Right renal pelvis (tissue), 4 donors: ENCODE measurements around the gene LPCAT3. TPM values are rescaled to one million over a fixed set of nuclear protein-coding genes. Genes with fewer than 3 reads are reported as not detected.
"Not testable (repeated sequence)": the region's sequence is repeated elsewhere in the genome, so short reads cannot be mapped to it uniquely, and the experiment has no call there.

Source experiments
- DNase-seq, 4 donors: peaks; one replicate each; pipeline ENCODE4 v3.0.0-alpha.2; 2013; ENCODE audit warnings: low read depth in 4 of 4, low spot score in 3 of 4, missing footprints in 1 of 4
- polyA plus RNA-seq, 4 donors: library from polyadenylated mRNA; unstranded; fragments of 120-200 nt; gene quantifications; one replicate each; pipeline ENCODE4 v1.2.1, GENCODE V29; 2013; ENCODE audit not compliant: insufficient read length in 4 of 4

The LPCAT3 gene
- 10 to 100 TPM; 57.4 to 71.3 (median 66.8) TPM for polyA plus RNA-seq

- DNase-seq = peak; percentile 91 to 94 (median 94)
These were observed at the start of gene LPCAT3 for GRCh38 chr12:7018350-7019042. LPCAT3 (minus strand) TSS chr12:7018476; CDS start chr12:7018424, 52 bp downstream.

DNA sequence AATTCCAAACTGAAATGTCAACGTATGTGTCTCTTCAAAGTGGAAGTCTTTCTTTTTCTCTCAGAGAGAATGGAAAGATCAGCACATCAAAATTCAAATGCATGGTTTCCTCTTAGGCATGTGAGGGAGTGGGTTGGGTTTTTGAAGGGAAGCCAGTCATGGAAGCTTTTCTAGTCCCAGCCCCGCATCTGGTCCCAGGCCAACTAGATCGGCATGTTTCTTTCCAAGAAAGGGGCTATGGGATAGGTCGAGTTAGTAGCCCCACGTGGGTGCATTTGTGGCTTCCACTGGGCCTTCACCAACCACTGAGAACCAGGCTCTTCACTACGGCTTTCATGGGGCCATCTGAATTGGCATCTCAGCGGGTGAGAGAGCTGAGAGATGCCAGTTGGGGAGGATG, 48.8 kb upstream of the LPCAT3 start:
- no peak for DNase-seq

DNA sequence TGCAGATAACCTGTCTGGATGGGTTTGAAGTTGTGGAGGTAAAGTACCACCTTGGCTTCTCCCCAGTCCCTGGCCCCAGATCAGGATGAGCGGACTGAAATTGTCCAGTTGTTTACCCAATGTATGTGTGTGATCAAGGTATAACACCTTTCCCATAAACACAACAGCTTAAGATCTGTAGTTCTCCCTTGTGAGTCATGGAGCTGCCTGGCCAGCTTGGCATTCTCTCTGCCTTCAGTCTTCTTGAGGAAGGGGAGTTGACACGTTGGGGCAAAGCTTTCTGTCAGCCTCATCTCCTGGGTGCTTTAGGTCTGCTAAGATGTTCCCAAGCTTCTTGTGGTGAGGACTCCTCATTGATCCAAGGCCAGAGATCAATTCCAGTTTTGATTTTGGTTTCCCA, 48.3 kb upstream of the LPCAT3 start:
- DNase-seq = no peak

GRCh38 chr12:7065073-7065623, 46.9 kb upstream of the LPCAT3 start:
- no peak for DNase-seq

DNA sequence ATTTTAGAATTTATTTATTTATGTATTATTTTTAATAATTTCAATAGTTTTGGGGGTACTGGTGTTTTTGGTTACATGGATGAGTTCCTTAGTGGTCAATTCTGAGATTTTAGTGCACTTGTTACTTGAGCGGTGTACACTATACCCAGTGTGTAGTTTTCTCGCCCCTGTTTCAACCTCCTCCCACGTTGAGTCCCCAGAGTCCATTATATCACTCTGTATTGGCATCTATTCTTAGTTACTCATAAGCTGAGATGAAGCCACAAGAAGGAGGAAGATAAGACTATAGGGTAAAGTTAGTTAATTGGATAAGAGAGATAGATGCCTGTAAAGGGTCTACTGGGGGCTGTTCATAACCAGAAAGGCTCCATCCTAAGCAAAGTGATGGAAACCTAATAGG, 46.2 kb upstream of the LPCAT3 start:
- DNase-seq = no peak

GRCh38 chr12:7061596-7061995, 43.3 kb upstream of the LPCAT3 start:
- no peak for DNase-seq

DNA sequence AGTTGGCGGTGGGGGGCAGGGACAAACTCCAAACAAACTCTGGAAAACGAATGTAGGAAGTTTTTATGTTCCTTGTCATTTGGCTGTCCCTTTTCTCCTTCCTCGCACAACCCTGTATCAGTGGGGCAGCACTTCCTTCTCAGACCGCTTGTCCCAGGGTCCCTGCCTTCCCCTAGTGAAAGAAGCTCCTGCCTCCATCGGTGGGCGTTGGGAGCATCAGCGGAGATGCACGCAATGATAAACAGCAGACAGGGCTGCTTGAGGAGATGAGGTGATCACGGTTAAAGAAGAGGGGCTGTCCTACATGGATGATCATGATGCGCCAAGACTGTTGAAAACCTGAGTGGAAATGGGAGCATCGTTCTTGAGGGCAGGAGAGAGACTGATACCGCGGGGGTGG, 42.9 kb upstream of the LPCAT3 start:
- DNase-seq = peak in 1 of 4 donors; percentile 3

- peak; percentile 63 to 80 (median 80) for DNase-seq
These were observed 42.2 kb upstream of the LPCAT3 start, which contains the start of gene C1S for GRCh38 chr12:7060353-7060954. C1S (plus strand) TSS chr12:7060718; CDS start chr12:7061913, 1,195 bp downstream.

DNA sequence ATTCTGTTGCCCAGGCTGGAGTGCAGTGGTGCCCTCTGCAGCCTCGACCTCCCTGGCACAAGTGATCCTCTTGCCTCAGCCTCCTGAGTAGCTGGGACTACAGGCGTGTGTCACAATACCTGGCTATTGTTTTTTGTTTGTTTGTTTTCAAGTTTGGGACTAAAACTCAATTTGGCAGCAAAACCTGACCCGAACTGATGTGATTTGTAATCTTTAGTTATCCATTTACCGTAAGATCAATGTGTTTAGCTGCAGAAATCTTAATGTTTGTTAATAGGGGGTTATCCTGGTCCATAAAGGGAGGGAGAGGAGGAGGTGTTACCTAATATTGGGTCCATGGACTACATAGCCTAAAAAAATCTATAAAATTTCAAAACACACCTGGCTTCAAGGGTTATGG, 41.5 kb upstream of the LPCAT3 start:
- DNase-seq = no peak

DNA sequence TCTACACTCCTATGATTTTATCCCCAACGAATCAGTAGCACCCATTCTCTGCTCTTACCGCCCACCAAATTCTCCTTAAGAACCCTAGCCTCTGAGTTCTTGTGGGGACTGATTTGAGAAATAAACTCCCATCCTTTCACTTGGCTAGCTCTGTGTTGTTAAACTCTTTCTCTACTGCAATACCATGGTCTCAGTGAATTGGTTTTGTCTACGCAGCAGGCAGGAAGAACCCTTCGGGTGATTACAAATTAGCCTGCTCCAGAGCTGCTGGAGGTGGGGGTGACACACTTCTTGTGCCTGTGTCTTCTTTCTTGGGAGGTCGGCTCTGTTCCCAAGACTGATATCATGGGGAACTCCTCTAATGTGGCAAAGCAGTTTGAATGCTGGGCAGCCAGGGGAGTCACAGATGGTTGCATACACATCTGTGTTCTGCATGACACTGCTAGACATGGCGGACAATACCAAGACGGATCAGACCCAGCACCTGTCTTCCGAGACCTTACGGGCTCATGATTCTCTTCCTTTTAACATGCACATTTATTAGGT, 40.6 kb upstream of the LPCAT3 start:
- no peak for DNase-seq

GRCh38 chr12:7058163-7058845, 40.0 kb upstream of the LPCAT3 start:
- DNase-seq = no peak

- DNase-seq = not testable (repeated sequence)
These were observed 37.5 kb upstream of the LPCAT3 start for GRCh38 chr12:7055736-7056135.

DNA sequence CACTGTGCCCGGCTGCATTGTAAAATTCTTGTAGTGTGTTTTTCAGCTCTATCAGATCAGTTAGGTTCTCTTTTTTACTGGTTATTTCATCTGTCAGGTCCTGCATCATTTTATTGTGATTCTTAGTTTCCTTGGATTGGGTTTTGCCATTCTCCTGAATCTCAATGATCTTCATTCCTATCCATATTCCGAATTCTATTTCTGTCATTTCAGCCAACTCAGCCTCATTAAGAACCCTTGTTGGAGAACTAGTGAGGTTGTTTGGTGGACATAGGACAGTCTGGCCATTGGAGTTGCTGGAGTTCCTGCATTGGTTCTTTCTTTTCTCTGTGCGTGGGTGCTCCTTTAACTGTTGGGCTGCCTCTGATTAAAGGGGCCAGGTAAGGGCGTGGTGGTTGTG, 36.6 kb upstream of the LPCAT3 start:
- no peak for DNase-seq

- not testable (repeated sequence) for DNase-seq
These were observed 31.7 kb upstream of the LPCAT3 start for GRCh38 chr12:7049973-7050372.

DNA sequence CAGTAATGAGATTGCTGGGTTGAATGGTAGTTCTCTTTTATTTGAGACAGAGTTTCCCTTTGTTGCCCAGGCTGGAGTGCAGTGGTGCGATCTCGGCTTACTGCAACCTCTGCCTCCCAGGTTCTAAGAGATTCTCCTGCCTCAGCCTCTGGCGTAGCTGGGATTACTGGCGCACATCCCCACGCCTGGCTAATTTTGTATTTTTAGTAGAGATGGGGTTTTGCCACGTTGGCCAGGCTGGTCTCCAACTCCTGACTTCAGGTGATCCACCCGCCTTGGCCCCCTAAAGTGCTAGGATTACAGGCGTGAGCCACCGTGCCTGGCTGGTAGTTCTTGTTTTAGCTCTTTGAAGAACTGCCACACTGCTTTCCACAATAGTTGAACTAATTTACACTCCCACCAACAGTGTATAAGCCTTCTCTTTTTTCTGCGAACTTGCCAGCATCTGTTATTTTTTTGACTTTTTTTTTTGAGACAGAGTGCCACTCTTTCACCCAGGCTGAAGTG, 31.2 kb upstream of the LPCAT3 start:
- DNase-seq = not testable (repeated sequence)

GRCh38 chr12:7047306-7047705, 29.0 kb upstream of the LPCAT3 start:
- no peak for DNase-seq

DNA sequence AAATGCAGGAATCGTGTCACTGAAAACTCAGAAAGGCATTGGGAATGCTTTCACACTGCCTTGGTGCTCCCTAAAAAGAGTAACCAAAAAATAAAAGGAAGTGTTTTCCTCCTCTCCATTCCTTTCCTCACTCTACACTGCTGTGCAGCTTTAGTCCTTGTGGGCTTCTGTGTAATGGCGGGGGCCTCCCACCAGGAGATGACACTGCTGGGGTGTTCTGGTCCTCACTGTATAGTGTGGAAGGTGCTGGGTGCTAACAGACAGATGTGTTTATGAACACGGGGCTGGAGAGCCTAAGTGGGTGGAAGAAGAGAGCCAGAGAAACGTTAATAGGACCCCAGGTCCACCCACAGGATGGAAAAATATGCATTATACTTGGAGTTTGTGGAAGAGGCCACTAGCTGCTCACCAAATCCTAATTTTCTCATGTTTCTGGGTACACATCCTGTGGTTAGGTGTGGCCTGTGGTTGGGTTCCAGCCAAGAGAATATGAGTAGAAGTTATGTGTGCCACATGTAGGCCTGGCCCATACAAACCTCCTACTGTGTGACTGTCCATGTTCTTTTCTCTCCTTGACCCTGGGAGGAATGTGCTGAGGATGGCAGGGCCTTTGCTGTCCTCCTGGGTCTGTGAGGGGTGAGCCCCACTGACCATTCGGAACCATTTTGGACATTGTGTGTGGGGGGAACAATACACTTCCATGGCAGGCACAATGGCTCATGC, 28.3 kb upstream of the LPCAT3 start:
- no peak for DNase-seq

DNA sequence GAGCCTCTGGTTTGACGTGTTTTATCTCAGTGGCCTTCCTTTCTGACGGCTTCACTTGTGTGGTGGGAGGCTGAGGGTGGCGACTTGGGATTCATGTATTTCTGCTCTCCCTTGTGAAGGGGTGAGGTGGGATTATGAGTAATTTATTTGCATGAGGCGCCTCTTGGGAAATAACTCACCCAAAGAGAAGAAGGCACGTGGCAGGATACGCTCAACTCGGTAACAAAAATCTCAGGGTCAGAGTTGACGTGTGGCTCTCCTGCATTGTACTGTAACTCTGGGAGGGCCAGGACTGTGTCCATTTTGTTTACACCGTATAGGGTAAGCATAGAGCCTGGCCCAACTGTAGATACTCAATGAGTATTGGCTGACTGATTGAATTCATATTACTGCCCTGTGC, 27.6 kb upstream of the LPCAT3 start:
- DNase-seq = no peak

DNA sequence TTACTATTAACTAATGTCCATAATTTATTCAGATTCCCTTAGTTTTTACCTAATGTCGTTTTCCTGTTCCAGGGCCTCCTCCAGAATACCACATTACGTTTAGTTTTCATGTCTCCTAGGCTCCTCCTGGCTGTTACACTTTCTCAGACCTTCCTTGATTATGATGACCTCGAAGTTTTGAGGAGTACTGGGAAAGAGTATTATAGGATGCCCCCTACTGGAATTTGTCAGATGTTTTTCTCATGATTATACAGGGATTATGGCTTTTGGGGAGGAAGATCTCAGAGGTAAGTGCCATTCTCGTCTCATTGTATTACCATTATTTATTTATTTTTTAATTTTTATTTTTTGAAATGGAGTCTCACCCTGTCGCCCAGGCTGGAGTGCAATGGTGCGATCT, 24.6 kb upstream of the LPCAT3 start:
- no peak for DNase-seq

GRCh38 chr12:7039403-7039802, 21.1 kb upstream of the LPCAT3 start:
- DNase-seq = no peak
